GM12874 (cell line): ENCODE measurements around the gene ENO2.

ENCODE experiments used
- CTCF ChIP-seq: IDR thresholded peaks from 2 replicates; pipeline ENCODE4 v1.5.1; 2011; ENCODE audit warnings: low read depth, mild to moderate bottlenecking, control low read depth, low read length, moderate library complexity; ENCODE audit not compliant: insufficient read depth

ENO2 gene

GRCh38 chr12:6962285-6963015 lies 48.1 kb downstream of the ENO2 start:
- no peak for TF ChIP-seq CTCF

- no peak for TF ChIP-seq CTCF
Measured at GRCh38 chr12:6963016-6963731, 48.8 kb downstream of the ENO2 start.

- TF ChIP-seq CTCF = no peak
Measured at GRCh38 chr12:6963791-6964413, 49.5 kb downstream of the ENO2 start.

- TF ChIP-seq CTCF = no peak
Measured at GRCh38 chr12:6964605-6965025, 50.2 kb downstream of the ENO2 start.

- TF ChIP-seq CTCF = peak; percentile 89
Measured at GRCh38 chr12:6965026-6965661, 50.8 kb downstream of the ENO2 start.

GRCh38 chr12:6965714-6966113 lies 51.3 kb downstream of the ENO2 start:
- TF ChIP-seq CTCF = no peak

GRCh38 chr12:6966351-6966750 lies 52.0 kb downstream of the ENO2 start:
- TF ChIP-seq CTCF = no peak
